ENCODE results near the gene IL18R1.

DNA sequence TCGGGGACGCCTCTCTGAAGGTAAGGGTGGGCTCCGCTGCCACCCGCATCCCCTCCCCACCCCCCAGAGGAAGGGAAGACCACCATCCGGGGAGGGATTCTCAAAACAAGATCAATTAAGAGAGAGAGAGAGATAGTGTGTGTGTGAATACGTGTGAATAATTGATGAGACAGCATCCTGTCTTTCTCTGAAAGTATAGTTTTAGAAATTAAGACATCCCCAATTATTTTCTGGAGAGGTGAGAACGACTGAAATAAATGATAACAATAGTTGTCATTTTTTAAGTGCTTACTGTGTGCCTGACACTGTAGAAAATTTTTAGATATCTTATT is 751 bp downstream of the IL18R1 start:
- no peak for TF ChIP-seq MAX (IDR thresholded peaks at IDR 0.05; ENCODE audit: insufficient read depth, insufficient read length)
- TF ChIP-seq, protein P1, sequence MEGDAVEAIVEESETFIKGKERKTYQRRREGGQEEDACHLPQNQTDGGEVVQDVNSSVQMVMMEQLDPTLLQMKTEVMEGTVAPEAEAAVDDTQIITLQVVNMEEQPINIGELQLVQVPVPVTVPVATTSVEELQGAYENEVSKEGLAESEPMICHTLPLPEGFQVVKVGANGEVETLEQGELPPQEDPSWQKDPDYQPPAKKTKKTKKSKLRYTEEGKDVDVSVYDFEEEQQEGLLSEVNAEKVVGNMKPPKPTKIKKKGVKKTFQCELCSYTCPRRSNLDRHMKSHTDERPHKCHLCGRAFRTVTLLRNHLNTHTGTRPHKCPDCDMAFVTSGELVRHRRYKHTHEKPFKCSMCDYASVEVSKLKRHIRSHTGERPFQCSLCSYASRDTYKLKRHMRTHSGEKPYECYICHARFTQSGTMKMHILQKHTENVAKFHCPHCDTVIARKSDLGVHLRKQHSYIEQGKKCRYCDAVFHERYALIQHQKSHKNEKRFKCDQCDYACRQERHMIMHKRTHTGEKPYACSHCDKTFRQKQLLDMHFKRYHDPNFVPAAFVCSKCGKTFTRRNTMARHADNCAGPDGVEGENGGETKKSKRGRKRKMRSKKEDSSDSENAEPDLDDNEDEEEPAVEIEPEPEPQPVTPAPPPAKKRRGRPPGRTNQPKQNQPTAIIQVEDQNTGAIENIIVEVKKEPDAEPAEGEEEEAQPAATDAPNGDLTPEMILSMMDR (IDR thresholded peaks at IDR 0.05; ENCODE audit: extremely low read depth in 1 of 2, insufficient read depth in 1 of 2, low read depth in 1 of 2, low read length in 2 of 2): no peak

Data from endothelial cell of umbilical vein (primary cell).